ENCODE results near the gene NCOA5.
"Not testable (repeated sequence)": the region's sequence is repeated elsewhere in the genome, so short reads cannot be mapped to it uniquely, and the experiment has no call there.

The NCOA5 gene

DNA sequence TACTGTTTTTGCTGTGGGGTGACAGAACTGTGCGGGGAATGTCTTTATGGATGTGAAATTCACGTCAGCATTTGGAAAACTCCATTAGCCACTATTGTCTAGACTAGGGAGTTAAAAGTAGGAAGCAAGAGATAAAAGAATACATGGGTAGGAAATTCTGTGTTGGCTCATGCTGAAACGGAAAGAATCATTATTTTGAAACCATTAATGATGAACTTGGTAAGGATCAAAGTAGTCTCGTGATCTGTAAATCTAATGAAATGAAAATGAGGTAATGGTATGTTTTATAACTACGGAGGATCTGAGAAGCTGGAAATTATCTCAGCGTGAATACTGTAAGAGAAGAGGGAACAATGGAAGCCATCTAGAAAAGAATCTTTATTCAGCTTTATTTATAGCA lies 17.3 kb upstream of the NCOA5 start:
- H2AFZ ChIP-seq (ENCODE audit: low read length, unreplicated experiment) = no peak overlapping the region
- H3K4me1 ChIP-seq (ENCODE audit: control insufficient read depth, insufficient read depth, low read length, unreplicated experiment) = no peaks in the 10 kb centered on the region

GRCh38 chr20:46104262-46104661 lies 14.5 kb upstream of the NCOA5 start:
- H3K4me3 ChIP-seq (ENCODE audit: low read depth, low read length) = no peak overlapping the region
- H3K36me3 ChIP-seq (ENCODE audit: insufficient read depth, low read length) = no peaks in the 10 kb centered on the region
- H3K79me2 ChIP-seq (ENCODE audit: control insufficient read depth, insufficient read depth, low read length, unreplicated experiment) = no peaks in the 10 kb centered on the region
- H2AFZ ChIP-seq (ENCODE audit: low read length, unreplicated experiment) = no peak overlapping the region
- no peaks in the 10 kb centered on the region for H3K4me1 ChIP-seq (ENCODE audit: control insufficient read depth, insufficient read depth, low read length, unreplicated experiment)
- peaks cover 90% of the 10 kb centered on the region for H3K27me3 ChIP-seq (ENCODE audit: insufficient read depth, low read length)
- no peak overlapping the region for H3K27ac ChIP-seq (ENCODE audit: low read depth, low read length)

More for the DNA sequence above, 17.3 kb upstream of the NCOA5 start:
- Histone ChIP-seq H3K27me3 (ENCODE audit: insufficient read depth, low read length) (peaks cover 96% of the 10 kb centered on the region), H3K4me3 (ENCODE audit: low read depth, low read length) (no peak overlapping the region), H3K27ac (ENCODE audit: low read depth, low read length) (no peak overlapping the region), H3K36me3 (ENCODE audit: insufficient read depth, low read length) (no peaks in the 10 kb centered on the region), H3K79me2 (ENCODE audit: control insufficient read depth, insufficient read depth, low read length, unreplicated experiment) (no peaks in the 10 kb centered on the region)

DNA sequence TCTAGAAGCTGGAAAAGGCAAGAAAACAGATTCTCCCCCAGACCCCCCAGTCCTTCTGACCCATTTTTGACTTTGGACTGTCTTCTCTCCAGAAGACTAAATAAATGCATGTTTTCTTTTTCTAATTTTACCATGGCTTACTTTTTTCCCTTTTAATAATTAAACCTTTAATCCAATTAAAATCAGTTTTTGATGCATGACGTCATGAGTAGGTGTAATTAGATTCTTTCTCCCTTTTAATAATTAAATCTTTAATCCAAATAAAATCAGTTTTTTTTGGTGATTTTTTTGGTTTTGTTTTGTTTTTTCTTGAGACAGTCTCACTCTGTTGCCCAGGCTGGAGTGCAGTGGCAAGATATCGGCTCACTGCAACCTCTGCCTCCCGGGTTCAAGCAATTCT lies 13.2 kb upstream of the NCOA5 start:
- no peak overlapping the region for H3K27ac ChIP-seq (ENCODE audit: low read depth, low read length)
- no peaks in the 10 kb centered on the region for H3K36me3 ChIP-seq (ENCODE audit: insufficient read depth, low read length)
- H2AFZ ChIP-seq (ENCODE audit: low read length, unreplicated experiment) = no peak overlapping the region
- H3K4me1 ChIP-seq (ENCODE audit: control insufficient read depth, insufficient read depth, low read length, unreplicated experiment) = no peaks in the 10 kb centered on the region
- no peaks in the 10 kb centered on the region for H3K79me2 ChIP-seq (ENCODE audit: control insufficient read depth, insufficient read depth, low read length, unreplicated experiment)
- H3K27me3 ChIP-seq (ENCODE audit: insufficient read depth, low read length) = peaks cover 91% of the 10 kb centered on the region
- H3K4me3 ChIP-seq (ENCODE audit: low read depth, low read length) = no peak overlapping the region

- H2AFZ ChIP-seq (ENCODE audit: low read length, unreplicated experiment) = no peak overlapping the region
- no peak overlapping the region for H3K4me3 ChIP-seq (ENCODE audit: low read depth, low read length)
- no peaks in the 10 kb centered on the region for H3K4me1 ChIP-seq (ENCODE audit: control insufficient read depth, insufficient read depth, low read length, unreplicated experiment)
- no peaks in the 10 kb centered on the region for H3K79me2 ChIP-seq (ENCODE audit: control insufficient read depth, insufficient read depth, low read length, unreplicated experiment)
- no peaks in the 10 kb centered on the region for H3K36me3 ChIP-seq (ENCODE audit: insufficient read depth, low read length)
- H3K27me3 ChIP-seq (ENCODE audit: insufficient read depth, low read length) = peaks cover 91% of the 10 kb centered on the region
- H3K27ac ChIP-seq (ENCODE audit: low read depth, low read length) = no peak overlapping the region
These were observed 12.2 kb upstream of the NCOA5 start for GRCh38 chr20:46101957-46102356.

GRCh38 chr20:46100988-46101387 lies 11.2 kb upstream of the NCOA5 start:
- no peak overlapping the region for H3K4me3 ChIP-seq (ENCODE audit: low read depth, low read length)
- no peaks in the 10 kb centered on the region for H3K4me1 ChIP-seq (ENCODE audit: control insufficient read depth, insufficient read depth, low read length, unreplicated experiment)
- H3K27ac ChIP-seq (ENCODE audit: low read depth, low read length) = no peak overlapping the region
- peaks cover 89% of the 10 kb centered on the region for H3K27me3 ChIP-seq (ENCODE audit: insufficient read depth, low read length)
- H3K79me2 ChIP-seq (ENCODE audit: control insufficient read depth, insufficient read depth, low read length, unreplicated experiment) = no peaks in the 10 kb centered on the region
- no peak overlapping the region for H2AFZ ChIP-seq (ENCODE audit: low read length, unreplicated experiment)
- H3K36me3 ChIP-seq (ENCODE audit: insufficient read depth, low read length) = no peaks in the 10 kb centered on the region

DNA sequence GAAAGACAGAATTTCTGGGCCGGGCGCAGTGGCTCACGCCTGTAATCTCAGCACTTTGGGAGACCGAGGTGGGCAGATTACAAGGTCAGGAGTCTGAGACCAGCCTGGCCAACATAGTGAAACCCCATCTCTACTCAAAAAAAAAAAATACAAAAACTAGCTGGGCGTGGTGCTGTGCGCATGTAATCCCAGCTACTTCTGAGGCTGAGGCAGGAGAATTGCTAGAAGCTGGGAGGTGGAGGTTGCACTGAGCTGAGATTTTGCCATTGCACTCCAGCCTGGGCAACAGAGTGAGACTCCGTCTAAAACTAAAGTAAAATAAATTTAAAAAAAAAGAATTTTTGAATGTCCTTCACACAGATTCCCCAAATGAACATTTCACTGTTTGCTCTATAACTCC lies 10.7 kb upstream of the NCOA5 start:
- peaks cover 84% of the 10 kb centered on the region for H3K27me3 ChIP-seq (ENCODE audit: insufficient read depth, low read length)
- H3K4me3 ChIP-seq (ENCODE audit: low read depth, low read length); H2AFZ ChIP-seq (ENCODE audit: low read length, unreplicated experiment); H3K27ac ChIP-seq (ENCODE audit: low read depth, low read length); H3K79me2 ChIP-seq (ENCODE audit: control insufficient read depth, insufficient read depth, low read length, unreplicated experiment); H3K36me3 ChIP-seq (ENCODE audit: insufficient read depth, low read length); H3K4me1 ChIP-seq (ENCODE audit: control insufficient read depth, insufficient read depth, low read length, unreplicated experiment): not testable (repeated sequence)

- no peak overlapping the region for H3K27ac ChIP-seq (ENCODE audit: low read depth, low read length)
These were observed 9.9 kb upstream of the NCOA5 start for GRCh38 chr20:46099491-46100287.

DNA sequence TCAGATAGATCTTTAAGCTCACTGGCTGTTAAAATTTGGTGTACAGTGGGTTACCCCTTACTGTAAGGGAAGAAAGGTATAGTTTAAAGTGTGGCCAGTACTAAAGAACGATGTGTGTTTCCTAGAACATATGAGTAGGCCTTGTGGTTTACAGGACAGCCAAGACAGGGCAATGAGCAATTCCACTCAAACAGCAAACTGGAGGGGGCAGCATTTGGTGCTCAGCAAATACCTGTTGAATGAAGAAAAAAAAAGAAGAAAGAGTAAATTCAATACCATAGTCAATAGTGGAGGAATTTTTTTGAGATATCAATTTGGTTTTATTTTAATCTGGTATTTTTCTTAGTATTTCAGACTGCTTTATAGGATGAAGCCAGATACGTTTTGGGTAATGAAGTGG lies 3.8 kb upstream of the NCOA5 start:
- no peaks in the 10 kb centered on the region for H3K4me1 ChIP-seq (ENCODE audit: control insufficient read depth, insufficient read depth, low read length, unreplicated experiment)
- no peaks in the 10 kb centered on the region for H3K36me3 ChIP-seq (ENCODE audit: insufficient read depth, low read length)
- no peak overlapping the region for H3K27ac ChIP-seq (ENCODE audit: low read depth, low read length)
- no peak overlapping the region for H3K4me3 ChIP-seq (ENCODE audit: low read depth, low read length)
- H3K79me2 ChIP-seq (ENCODE audit: control insufficient read depth, insufficient read depth, low read length, unreplicated experiment) = peaks cover 9% of the 10 kb centered on the region
- peaks cover 22% of the 10 kb centered on the region for H3K27me3 ChIP-seq (ENCODE audit: insufficient read depth, low read length)
- no peak overlapping the region for H2AFZ ChIP-seq (ENCODE audit: low read length, unreplicated experiment)

More at GRCh38 chr20:46099491-46100287, 9.9 kb upstream of the NCOA5 start:
- H3K36me3 ChIP-seq (ENCODE audit: insufficient read depth, low read length) = no peaks in the 10 kb centered on the region
- H3K4me1 ChIP-seq (ENCODE audit: control insufficient read depth, insufficient read depth, low read length, unreplicated experiment) = no peaks in the 10 kb centered on the region
- peaks cover 76% of the 10 kb centered on the region for H3K27me3 ChIP-seq (ENCODE audit: insufficient read depth, low read length)
- no peaks in the 10 kb centered on the region for H3K79me2 ChIP-seq (ENCODE audit: control insufficient read depth, insufficient read depth, low read length, unreplicated experiment)
- no peak overlapping the region for H3K4me3 ChIP-seq (ENCODE audit: low read depth, low read length)
- H2AFZ ChIP-seq (ENCODE audit: low read length, unreplicated experiment) = no peak overlapping the region

GRCh38 chr20:46091622-46092535 lies 2.1 kb upstream of the NCOA5 start:
- H3K4me1 ChIP-seq (ENCODE audit: control insufficient read depth, insufficient read depth, low read length, unreplicated experiment); H2AFZ ChIP-seq (ENCODE audit: low read length, unreplicated experiment); H3K27me3 ChIP-seq (ENCODE audit: insufficient read depth, low read length); H3K4me3 ChIP-seq (ENCODE audit: low read depth, low read length); H3K27ac ChIP-seq (ENCODE audit: low read depth, low read length); H3K36me3 ChIP-seq (ENCODE audit: insufficient read depth, low read length): not testable (repeated sequence)
- peaks cover 25% of the 10 kb centered on the region for H3K79me2 ChIP-seq (ENCODE audit: control insufficient read depth, insufficient read depth, low read length, unreplicated experiment)

GRCh38 chr20:46089167-46089416 lies 670 bp downstream of the NCOA5 start:
- Histone ChIP-seq H3K27ac (ENCODE audit: low read depth, low read length) (peak overlapping the region; percentile 91), H3K79me2 (ENCODE audit: control insufficient read depth, insufficient read depth, low read length, unreplicated experiment) (peaks cover 53% of the 10 kb centered on the region), H3K27me3 (ENCODE audit: insufficient read depth, low read length) (no peaks in the 10 kb centered on the region), H3K4me1 (ENCODE audit: control insufficient read depth, insufficient read depth, low read length, unreplicated experiment) (peaks cover 35% of the 10 kb centered on the region), H2AFZ (ENCODE audit: low read length, unreplicated experiment) (peak overlapping the region; percentile 66), H3K4me3 (ENCODE audit: low read depth, low read length) (peak overlapping the region; percentile 98), H3K36me3 (ENCODE audit: insufficient read depth, low read length) (no peaks in the 10 kb centered on the region)
